ENCODE data around the gene IPO7.

DNA sequence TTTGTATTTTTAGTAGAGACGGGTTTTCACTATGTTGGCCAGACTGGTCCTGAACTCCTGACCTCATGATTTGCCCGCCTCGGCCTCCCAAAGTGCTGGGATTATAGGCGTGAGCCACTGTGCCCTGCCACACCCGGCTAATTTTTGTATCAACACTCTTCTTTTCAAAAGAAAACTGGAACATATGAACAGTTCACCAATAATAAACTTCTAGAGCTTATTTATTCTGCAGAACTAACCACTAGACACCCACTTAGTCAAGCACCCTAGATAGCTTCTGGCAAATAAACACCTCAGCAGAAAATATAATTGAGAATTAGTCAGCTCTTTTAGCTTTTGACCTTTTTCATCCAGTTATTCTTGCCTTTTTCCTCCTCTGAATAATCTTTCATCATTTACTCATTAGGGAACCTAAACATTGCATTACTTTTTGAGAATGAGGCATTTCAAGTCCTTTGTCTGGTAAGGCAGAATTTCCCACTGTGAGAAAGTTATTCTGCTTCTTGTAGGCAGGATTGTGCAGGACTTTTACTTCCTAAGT lies 42.7 kb upstream of the IPO7 start:
- TF ChIP-seq, protein P1, sequence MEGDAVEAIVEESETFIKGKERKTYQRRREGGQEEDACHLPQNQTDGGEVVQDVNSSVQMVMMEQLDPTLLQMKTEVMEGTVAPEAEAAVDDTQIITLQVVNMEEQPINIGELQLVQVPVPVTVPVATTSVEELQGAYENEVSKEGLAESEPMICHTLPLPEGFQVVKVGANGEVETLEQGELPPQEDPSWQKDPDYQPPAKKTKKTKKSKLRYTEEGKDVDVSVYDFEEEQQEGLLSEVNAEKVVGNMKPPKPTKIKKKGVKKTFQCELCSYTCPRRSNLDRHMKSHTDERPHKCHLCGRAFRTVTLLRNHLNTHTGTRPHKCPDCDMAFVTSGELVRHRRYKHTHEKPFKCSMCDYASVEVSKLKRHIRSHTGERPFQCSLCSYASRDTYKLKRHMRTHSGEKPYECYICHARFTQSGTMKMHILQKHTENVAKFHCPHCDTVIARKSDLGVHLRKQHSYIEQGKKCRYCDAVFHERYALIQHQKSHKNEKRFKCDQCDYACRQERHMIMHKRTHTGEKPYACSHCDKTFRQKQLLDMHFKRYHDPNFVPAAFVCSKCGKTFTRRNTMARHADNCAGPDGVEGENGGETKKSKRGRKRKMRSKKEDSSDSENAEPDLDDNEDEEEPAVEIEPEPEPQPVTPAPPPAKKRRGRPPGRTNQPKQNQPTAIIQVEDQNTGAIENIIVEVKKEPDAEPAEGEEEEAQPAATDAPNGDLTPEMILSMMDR (IDR thresholded peaks at IDR 0.05), result no peak
- TF ChIP-seq POLR2A (IDR thresholded peaks at IDR 0.05), result no peak
